NCI-H345 treated with DMSO at 0.1 percent for 48 hours (cell line): Measurements from ENCODE around the gene SYCP2L.
"Not testable (repeated sequence)": the region's sequence is repeated elsewhere in the genome, so short reads cannot be mapped to it uniquely, and the experiment has no call there.

ENCODE experiments used
- DNase-seq: peaks from one replicate; lab custom pipeline; 2025; ENCODE audit not compliant: unreplicated experiment; lab: John Stamatoyannopoulos, UW

SYCP2L gene

GRCh38 chr6:10954590-10955010, 67.7 kb downstream of the SYCP2L start:
- no peak for DNase-seq

- no peak for DNase-seq
Observed at GRCh38 chr6:10956776-10957175, 69.9 kb downstream of the SYCP2L start.

GRCh38 chr6:10957414-10957886, 70.6 kb downstream of the SYCP2L start:
- DNase-seq: no peak

GRCh38 chr6:10960171-10960570, 73.3 kb downstream of the SYCP2L start:
- DNase-seq: no peak

- no peak for DNase-seq
Observed at GRCh38 chr6:10961837-10962236, 75.0 kb downstream of the SYCP2L start.

GRCh38 chr6:10962673-10963072, 75.8 kb downstream of the SYCP2L start:
- no peak for DNase-seq

GRCh38 chr6:10963113-10963512, 76.3 kb downstream of the SYCP2L start:
- DNase-seq: no peak

GRCh38 chr6:10964684-10965083, 77.8 kb downstream of the SYCP2L start:
- DNase-seq: no peak

GRCh38 chr6:10968776-10969175, 81.9 kb downstream of the SYCP2L start:
- DNase-seq: no peak

GRCh38 chr6:10970731-10971130, 83.9 kb downstream of the SYCP2L start:
- no peak for DNase-seq

GRCh38 chr6:10972196-10972595, 85.3 kb downstream of the SYCP2L start:
- no peak for DNase-seq

GRCh38 chr6:10976571-10976970, 89.7 kb downstream of the SYCP2L start:
- no peak for DNase-seq

GRCh38 chr6:10977231-10977968, 90.5 kb downstream of the SYCP2L start:
- no peak for DNase-seq

GRCh38 chr6:10979603-10980002, 92.8 kb downstream of the SYCP2L start:
- no peak for DNase-seq

GRCh38 chr6:10981409-10981808, 94.6 kb downstream of the SYCP2L start:
- no peak for DNase-seq

- not testable (repeated sequence) for DNase-seq
Observed at GRCh38 chr6:10984959-10985358, 98.1 kb downstream of the SYCP2L start.

- no peak for DNase-seq
Observed at GRCh38 chr6:10989587-10989986, 102.7 kb downstream of the SYCP2L start.

GRCh38 chr6:10991115-10991514, 104.3 kb downstream of the SYCP2L start:
- no peak for DNase-seq

GRCh38 chr6:10993896-10994295, 107.0 kb downstream of the SYCP2L start:
- no peak for DNase-seq

- DNase-seq: no peak
Observed at GRCh38 chr6:10995114-10995707, 108.4 kb downstream of the SYCP2L start.

- DNase-seq: no peak
Observed at GRCh38 chr6:10999994-11000393, 113.1 kb downstream of the SYCP2L start.

GRCh38 chr6:11002176-11002575, 115.3 kb downstream of the SYCP2L start:
- no peak for DNase-seq

GRCh38 chr6:11003297-11003696, 116.4 kb downstream of the SYCP2L start:
- DNase-seq: not testable (repeated sequence)
